ENCODE results near the gene AFP.
A peak's percentile ranks its signal among the peaks of the same experiment; 100 is the strongest.

AFP gene

GRCh38 chr4:73451404-73451803 is 15.4 kb downstream of the AFP start:
- Histone ChIP-seq H3K27me3 (ENCODE audit: control insufficient read depth, insufficient read depth, low read length) (no peaks in the 10 kb centered on the region), H3K4me3 (ENCODE audit: low read depth, low read length) (no peak overlapping the region), H3K36me3 (ENCODE audit: control insufficient read depth, insufficient read depth, low read length) (no peaks in the 10 kb centered on the region), H3K4me1 (ENCODE audit: control insufficient read depth, insufficient read depth, low read length) (peaks cover 40% of the 10 kb centered on the region), H3K9me3 (ENCODE audit: control insufficient read depth, insufficient read depth, low read depth, low read length) (no peaks in the 10 kb centered on the region), H3K9ac (ENCODE audit: low read length) (no peak overlapping the region), H3K27ac (ENCODE audit: low read depth, low read length) (no peak overlapping the region)

- 0 out of 2 replicates have a peak overlapping the region, but pooled peaks have one; percentile 15 for H3K27ac ChIP-seq (ENCODE audit: low read depth, low read length)
Observed at GRCh38 chr4:73451981-73452747, 16.1 kb downstream of the AFP start.

GRCh38 chr4:73452953-73453700 is 17.1 kb downstream of the AFP start:
- Histone ChIP-seq H3K27ac (ENCODE audit: low read depth, low read length) (peak overlapping the region; percentile 86), H3K9me3 (ENCODE audit: control insufficient read depth, insufficient read depth, low read depth, low read length) (no peaks in the 10 kb centered on the region), H3K9ac (ENCODE audit: low read length) (peak overlapping the region; percentile 65), H3K36me3 (ENCODE audit: control insufficient read depth, insufficient read depth, low read length) (no peaks in the 10 kb centered on the region), H3K4me1 (ENCODE audit: control insufficient read depth, insufficient read depth, low read length) (peaks cover 40% of the 10 kb centered on the region), H3K27me3 (ENCODE audit: control insufficient read depth, insufficient read depth, low read length) (no peaks in the 10 kb centered on the region), H3K4me3 (ENCODE audit: low read depth, low read length) (peak overlapping the region; percentile 34; the same call in 1 of the 2 replicates)

More at GRCh38 chr4:73451981-73452747, 16.1 kb downstream of the AFP start:
- no peak overlapping the region for H3K9ac ChIP-seq (ENCODE audit: low read length)
- no peak overlapping the region for H3K4me3 ChIP-seq (ENCODE audit: low read depth, low read length)
- H3K36me3 ChIP-seq (ENCODE audit: control insufficient read depth, insufficient read depth, low read length) = no peaks in the 10 kb centered on the region
- H3K27me3 ChIP-seq (ENCODE audit: control insufficient read depth, insufficient read depth, low read length) = no peaks in the 10 kb centered on the region
- no peaks in the 10 kb centered on the region for H3K9me3 ChIP-seq (ENCODE audit: control insufficient read depth, insufficient read depth, low read depth, low read length)
- H3K4me1 ChIP-seq (ENCODE audit: control insufficient read depth, insufficient read depth, low read length) = peaks cover 40% of the 10 kb centered on the region

GRCh38 chr4:73453701-73454005 is 17.6 kb downstream of the AFP start:
- Histone ChIP-seq H3K27me3 (ENCODE audit: control insufficient read depth, insufficient read depth, low read length) (no peaks in the 10 kb centered on the region), H3K4me3 (ENCODE audit: low read depth, low read length) (peak overlapping the region; percentile 34; the same call in 1 of the 2 replicates), H3K27ac (ENCODE audit: low read depth, low read length) (peak overlapping the region; percentile 86), H3K9ac (ENCODE audit: low read length) (peak overlapping the region; percentile 65), H3K9me3 (ENCODE audit: control insufficient read depth, insufficient read depth, low read depth, low read length) (no peaks in the 10 kb centered on the region), H3K36me3 (ENCODE audit: control insufficient read depth, insufficient read depth, low read length) (no peaks in the 10 kb centered on the region), H3K4me1 (ENCODE audit: control insufficient read depth, insufficient read depth, low read length) (peaks cover 40% of the 10 kb centered on the region)

GRCh38 chr4:73454920-73455319 is 18.9 kb downstream of the AFP start:
- no peaks in the 10 kb centered on the region for H3K9me3 ChIP-seq (ENCODE audit: control insufficient read depth, insufficient read depth, low read depth, low read length)
- no peak overlapping the region for H3K9ac ChIP-seq (ENCODE audit: low read length)
- no peak overlapping the region for H3K27ac ChIP-seq (ENCODE audit: low read depth, low read length)
- H3K4me3 ChIP-seq (ENCODE audit: low read depth, low read length) = no peak overlapping the region
- H3K36me3 ChIP-seq (ENCODE audit: control insufficient read depth, insufficient read depth, low read length) = no peaks in the 10 kb centered on the region
- H3K4me1 ChIP-seq (ENCODE audit: control insufficient read depth, insufficient read depth, low read length) = peaks cover 37% of the 10 kb centered on the region
- H3K27me3 ChIP-seq (ENCODE audit: control insufficient read depth, insufficient read depth, low read length) = no peaks in the 10 kb centered on the region

GRCh38 chr4:73456177-73457022 is 20.4 kb downstream of the AFP start:
- no peaks in the 10 kb centered on the region for H3K27me3 ChIP-seq (ENCODE audit: control insufficient read depth, insufficient read depth, low read length)
- H3K4me1 ChIP-seq (ENCODE audit: control insufficient read depth, insufficient read depth, low read length) = peaks cover 23% of the 10 kb centered on the region
- no peak overlapping the region for H3K4me3 ChIP-seq (ENCODE audit: low read depth, low read length)
- H3K27ac ChIP-seq (ENCODE audit: low read depth, low read length) = no peak overlapping the region
- H3K36me3 ChIP-seq (ENCODE audit: control insufficient read depth, insufficient read depth, low read length) = no peaks in the 10 kb centered on the region
- H3K9ac ChIP-seq (ENCODE audit: low read length) = no peak overlapping the region
- no peaks in the 10 kb centered on the region for H3K9me3 ChIP-seq (ENCODE audit: control insufficient read depth, insufficient read depth, low read depth, low read length)

- peaks cover 4% of the 10 kb centered on the region for H3K4me1 ChIP-seq (ENCODE audit: control insufficient read depth, insufficient read depth, low read length)
- no peak overlapping the region for H3K9ac ChIP-seq (ENCODE audit: low read length)
- no peak overlapping the region for H3K4me3 ChIP-seq (ENCODE audit: low read depth, low read length)
- H3K27ac ChIP-seq (ENCODE audit: low read depth, low read length) = no peak overlapping the region
- no peaks in the 10 kb centered on the region for H3K27me3 ChIP-seq (ENCODE audit: control insufficient read depth, insufficient read depth, low read length)
- H3K36me3 ChIP-seq (ENCODE audit: control insufficient read depth, insufficient read depth, low read length) = no peaks in the 10 kb centered on the region
- no peaks in the 10 kb centered on the region for H3K9me3 ChIP-seq (ENCODE audit: control insufficient read depth, insufficient read depth, low read depth, low read length)
Observed at GRCh38 chr4:73458184-73459047, 22.4 kb downstream of the AFP start.

- H3K9ac ChIP-seq (ENCODE audit: low read length) = no peak overlapping the region
- no peak overlapping the region for H3K27ac ChIP-seq (ENCODE audit: low read depth, low read length)
- no peaks in the 10 kb centered on the region for H3K36me3 ChIP-seq (ENCODE audit: control insufficient read depth, insufficient read depth, low read length)
- no peak overlapping the region for H3K4me3 ChIP-seq (ENCODE audit: low read depth, low read length)
- no peaks in the 10 kb centered on the region for H3K27me3 ChIP-seq (ENCODE audit: control insufficient read depth, insufficient read depth, low read length)
- H3K4me1 ChIP-seq (ENCODE audit: control insufficient read depth, insufficient read depth, low read length) = no peaks in the 10 kb centered on the region
- no peaks in the 10 kb centered on the region for H3K9me3 ChIP-seq (ENCODE audit: control insufficient read depth, insufficient read depth, low read depth, low read length)
Observed at GRCh38 chr4:73459048-73459421, 23.0 kb downstream of the AFP start.

GRCh38 chr4:73460913-73461522 is 25.0 kb downstream of the AFP start:
- no peaks in the 10 kb centered on the region for H3K27me3 ChIP-seq (ENCODE audit: control insufficient read depth, insufficient read depth, low read length)
- H3K36me3 ChIP-seq (ENCODE audit: control insufficient read depth, insufficient read depth, low read length) = no peaks in the 10 kb centered on the region
- H3K9me3 ChIP-seq (ENCODE audit: control insufficient read depth, insufficient read depth, low read depth, low read length) = no peaks in the 10 kb centered on the region
- no peak overlapping the region for H3K4me3 ChIP-seq (ENCODE audit: low read depth, low read length)
- H3K27ac ChIP-seq (ENCODE audit: low read depth, low read length) = no peak overlapping the region
- no peak overlapping the region for H3K9ac ChIP-seq (ENCODE audit: low read length)
- H3K4me1 ChIP-seq (ENCODE audit: control insufficient read depth, insufficient read depth, low read length) = no peaks in the 10 kb centered on the region

GRCh38 chr4:73468170-73468569 is 32.1 kb downstream of the AFP start:
- H3K4me3 ChIP-seq (ENCODE audit: low read depth, low read length) = no peak overlapping the region
- H3K9me3 ChIP-seq (ENCODE audit: control insufficient read depth, insufficient read depth, low read depth, low read length) = no peaks in the 10 kb centered on the region; the same call in 1 of the 2 replicates
- no peaks in the 10 kb centered on the region for H3K4me1 ChIP-seq (ENCODE audit: control insufficient read depth, insufficient read depth, low read length)
- no peak overlapping the region for H3K27ac ChIP-seq (ENCODE audit: low read depth, low read length)
- H3K36me3 ChIP-seq (ENCODE audit: control insufficient read depth, insufficient read depth, low read length) = no peaks in the 10 kb centered on the region
- no peaks in the 10 kb centered on the region for H3K27me3 ChIP-seq (ENCODE audit: control insufficient read depth, insufficient read depth, low read length)
- H3K9ac ChIP-seq (ENCODE audit: low read length) = no peak overlapping the region

Measured in HUES6 (cell line).